ENCODE measurements around the gene MAG. TPM values are rescaled to one million over a fixed set of nuclear protein-coding genes. Genes with fewer than 3 reads are reported as not detected.

Gene MAG
- total RNA-seq, 1 experiment from 2014 or later, result 0.46 TPM

GRCh38 chr19:35310331-35310730 lies 18.4 kb downstream of the MAG start:
- Mint-ChIP-seq H3K27ac (no peak overlapping the region), H3K36me3 (no peaks in the 10 kb centered on the region), H3K4me3 (no peak overlapping the region), H3K4me1 (no peaks in the 10 kb centered on the region), H3K9me3 (no peaks in the 10 kb centered on the region), H3K27me3 (ENCODE audit: low read depth) (no peaks in the 10 kb centered on the region)
- TF ChIP-seq STAT6 (CRISPR knock-in tag; conservative IDR thresholded peaks at IDR 0.05; ENCODE audit: low read depth), result no peak
- TF ChIP-seq FOXK1 (CRISPR knock-in tag; IDR thresholded peaks at IDR 0.05), result no peak
- TF ChIP-seq CTCF (IDR thresholded peaks at IDR 0.05), result no peak
- TF ChIP-seq PRRX2 (CRISPR knock-in tag; IDR thresholded peaks at IDR 0.05), result no peak
- TF ChIP-seq ZMAT4 (CRISPR knock-in tag; IDR thresholded peaks at IDR 0.05), result no peak
- TF ChIP-seq FOXP4 (CRISPR knock-in tag; IDR thresholded peaks at IDR 0.05), result no peak
- no peak for TF ChIP-seq RELA (CRISPR knock-in tag; IDR thresholded peaks at IDR 0.05; ENCODE audit: borderline replicate concordance)
- TF ChIP-seq FOXJ3 (CRISPR knock-in tag; IDR thresholded peaks at IDR 0.05; ENCODE audit: borderline replicate concordance), result no peak
- TF ChIP-seq RORB (CRISPR knock-in tag; IDR thresholded peaks at IDR 0.05), result no peak
- TF ChIP-seq ZNF425 (CRISPR knock-in tag; conservative IDR thresholded peaks at IDR 0.05), result no peak
- TF ChIP-seq NR1H2 (CRISPR knock-in tag; IDR thresholded peaks at IDR 0.05), result no peak
- TF ChIP-seq, protein P1, sequence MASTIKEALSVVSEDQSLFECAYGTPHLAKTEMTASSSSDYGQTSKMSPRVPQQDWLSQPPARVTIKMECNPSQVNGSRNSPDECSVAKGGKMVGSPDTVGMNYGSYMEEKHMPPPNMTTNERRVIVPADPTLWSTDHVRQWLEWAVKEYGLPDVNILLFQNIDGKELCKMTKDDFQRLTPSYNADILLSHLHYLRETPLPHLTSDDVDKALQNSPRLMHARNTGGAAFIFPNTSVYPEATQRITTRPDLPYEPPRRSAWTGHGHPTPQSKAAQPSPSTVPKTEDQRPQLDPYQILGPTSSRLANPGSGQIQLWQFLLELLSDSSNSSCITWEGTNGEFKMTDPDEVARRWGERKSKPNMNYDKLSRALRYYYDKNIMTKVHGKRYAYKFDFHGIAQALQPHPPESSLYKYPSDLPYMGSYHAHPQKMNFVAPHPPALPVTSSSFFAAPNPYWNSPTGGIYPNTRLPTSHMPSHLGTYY (CRISPR knock-in tag; IDR thresholded peaks at IDR 0.05), result no peak
- TF ChIP-seq CREM (CRISPR knock-in tag; IDR thresholded peaks at IDR 0.05), result no peak
- ATAC-seq (no peak), DNase-seq (ENCODE audit: low spot score) (no peak)
- ChIA-PET CTCF (interaction anchor here (0.6 to 1.4 kb wide), 2 partner anchors 42 to 246 kb away, joined by 3 to 5 read pairs; no protein-coding TSS in a partner anchor), POLR2A (no interaction called here)

DNA sequence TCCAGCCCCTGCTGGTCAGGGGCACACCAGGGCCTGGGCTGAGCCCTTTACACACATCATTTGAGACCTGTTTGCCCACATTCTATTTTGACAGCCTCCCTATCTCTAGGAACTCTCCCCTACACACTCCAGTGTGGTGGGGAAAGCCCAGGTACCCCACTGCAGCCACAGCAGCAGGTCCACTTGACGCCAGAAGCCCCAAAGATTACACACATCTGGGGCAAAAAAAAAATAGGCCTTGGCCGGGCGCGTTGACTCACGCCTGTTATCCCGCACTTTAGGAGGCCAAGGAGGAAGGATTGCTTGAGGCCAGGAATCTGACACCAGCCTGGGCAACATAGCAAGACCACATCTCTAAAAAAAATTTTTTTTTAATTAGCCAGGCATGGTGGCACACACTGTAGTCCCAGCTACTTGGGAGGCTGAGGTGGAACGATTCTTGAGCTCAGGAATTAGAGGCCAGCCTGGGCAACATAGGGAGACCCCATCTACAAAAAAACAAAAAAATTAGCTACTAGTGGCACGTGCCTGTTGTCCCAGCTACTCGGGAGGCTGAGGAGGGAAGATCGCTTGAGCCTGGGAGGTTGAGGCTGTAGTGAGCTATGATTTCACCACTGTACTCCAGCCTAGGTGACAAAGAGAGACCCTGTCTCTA lies 19.0 kb downstream of the MAG start:
- Mint-ChIP-seq H3K9me3 (no peaks in the 10 kb centered on the region), H3K4me3 (no peak overlapping the region), H3K36me3 (no peaks in the 10 kb centered on the region), H3K4me1 (no peaks in the 10 kb centered on the region), H3K27ac (no peak overlapping the region), H3K27me3 (ENCODE audit: low read depth) (no peaks in the 10 kb centered on the region)
- ATAC-seq (no peak), DNase-seq (ENCODE audit: low spot score) (no peak)
- ChIA-PET CTCF (interaction anchor here (1.4 kb wide), 1 partner anchor 42 kb away, joined by 5 read pairs; no protein-coding TSS in a partner anchor), POLR2A (no interaction called here)
- TF ChIP-seq SP1 (CRISPR knock-in tag; conservative IDR thresholded peaks at IDR 0.05) (no peak), TCF7 (CRISPR knock-in tag; IDR thresholded peaks at IDR 0.05; ENCODE audit: low read depth) (no peak), GRHL2 (CRISPR knock-in tag; IDR thresholded peaks at IDR 0.05; ENCODE audit: insufficient replicate concordance, severe bottlenecking) (no peak), JUN (CRISPR knock-in tag; IDR thresholded peaks at IDR 0.05) (no peak), CBFB (CRISPR knock-in tag; IDR thresholded peaks at IDR 0.05; ENCODE audit: low read depth) (no peak), ETV6 (CRISPR knock-in tag; IDR thresholded peaks at IDR 0.05) (no peak), ZNF532 (CRISPR knock-in tag; IDR thresholded peaks at IDR 0.05; ENCODE audit: borderline replicate concordance) (no peak)
